IPS-18c (cell line): ENCODE measurements around the gene TRIP4.
"Not testable (repeated sequence)": the region's sequence is repeated elsewhere in the genome, so short reads cannot be mapped to it uniquely, and the experiment has no call there.

Experiments
- H3K4me3 ChIP-seq: 2 replicates; pipeline ENCODE4 v1.7.0; 2013; ENCODE audit warnings: low read depth, mild to moderate bottlenecking, low read length, moderate library complexity; ENCODE audit not compliant: insufficient read depth
- H3K9me3 ChIP-seq: one replicate; pipeline ENCODE4 v1.6.1; 2013; ENCODE audit warnings: mild to moderate bottlenecking, low read length, moderate library complexity; ENCODE audit not compliant: control insufficient read depth, insufficient read depth

TRIP4 gene

DNA sequence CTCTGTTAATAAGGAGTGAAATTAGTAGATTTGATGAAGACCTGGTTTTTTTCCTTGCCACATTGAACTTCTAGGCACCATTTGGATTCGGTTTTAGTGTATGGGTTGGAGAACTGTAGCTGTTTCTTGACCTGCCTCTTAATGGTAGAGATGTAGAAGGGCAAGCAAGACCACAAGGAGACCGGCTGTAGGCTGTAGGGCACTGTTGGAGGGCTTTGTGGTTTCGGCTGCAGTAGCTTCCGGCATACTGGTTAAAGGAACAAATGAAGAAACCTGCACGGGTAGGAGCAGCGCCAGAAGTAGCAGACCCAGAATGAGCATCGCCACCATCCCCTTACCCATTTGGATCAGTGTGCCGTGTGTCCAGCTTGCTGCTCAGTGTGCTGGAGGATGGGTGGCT is 14.3 kb upstream of the TRIP4 start:
- H3K4me3 ChIP-seq: no peak overlapping the region
- no peaks in the 10 kb centered on the region for H3K9me3 ChIP-seq

DNA sequence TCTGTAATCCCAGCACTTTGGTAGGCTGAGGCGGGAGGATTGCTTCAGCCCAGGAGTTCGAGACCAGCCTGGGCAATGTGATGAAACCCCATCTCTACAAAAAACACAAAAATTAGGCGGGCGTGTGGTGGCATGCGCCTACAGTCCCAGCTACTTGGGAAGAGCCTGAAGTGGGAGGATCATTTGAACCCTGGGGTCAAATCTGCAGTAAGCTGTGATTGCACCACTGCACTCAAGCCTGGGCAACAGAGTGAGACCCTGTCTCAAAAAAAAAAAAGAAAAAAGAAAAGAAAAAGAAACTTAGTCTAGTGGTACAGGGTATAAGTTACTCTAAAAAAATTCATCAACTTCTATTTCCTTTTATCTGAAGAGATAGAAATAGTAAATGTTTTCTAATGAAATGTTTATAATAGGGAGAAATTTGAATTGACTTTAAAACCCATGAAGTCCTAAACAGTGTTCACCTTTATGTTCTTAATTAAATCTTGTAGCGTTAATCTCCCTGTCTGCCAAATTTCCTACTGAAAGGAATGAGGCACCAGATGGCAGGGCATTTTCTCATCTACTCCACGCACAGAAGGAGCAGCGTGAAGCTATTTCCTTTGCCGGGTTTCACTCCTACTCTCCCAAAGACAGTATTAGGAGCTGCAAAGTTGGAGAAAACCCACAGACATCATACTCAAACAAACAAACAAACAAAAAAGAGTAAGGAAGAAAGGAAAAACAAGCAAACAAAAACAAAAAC is 8.2 kb upstream of the TRIP4 start:
- H3K9me3 ChIP-seq: no peaks in the 10 kb centered on the region
- H3K4me3 ChIP-seq: no peak overlapping the region; the same call in 1 of the 2 replicates

DNA sequence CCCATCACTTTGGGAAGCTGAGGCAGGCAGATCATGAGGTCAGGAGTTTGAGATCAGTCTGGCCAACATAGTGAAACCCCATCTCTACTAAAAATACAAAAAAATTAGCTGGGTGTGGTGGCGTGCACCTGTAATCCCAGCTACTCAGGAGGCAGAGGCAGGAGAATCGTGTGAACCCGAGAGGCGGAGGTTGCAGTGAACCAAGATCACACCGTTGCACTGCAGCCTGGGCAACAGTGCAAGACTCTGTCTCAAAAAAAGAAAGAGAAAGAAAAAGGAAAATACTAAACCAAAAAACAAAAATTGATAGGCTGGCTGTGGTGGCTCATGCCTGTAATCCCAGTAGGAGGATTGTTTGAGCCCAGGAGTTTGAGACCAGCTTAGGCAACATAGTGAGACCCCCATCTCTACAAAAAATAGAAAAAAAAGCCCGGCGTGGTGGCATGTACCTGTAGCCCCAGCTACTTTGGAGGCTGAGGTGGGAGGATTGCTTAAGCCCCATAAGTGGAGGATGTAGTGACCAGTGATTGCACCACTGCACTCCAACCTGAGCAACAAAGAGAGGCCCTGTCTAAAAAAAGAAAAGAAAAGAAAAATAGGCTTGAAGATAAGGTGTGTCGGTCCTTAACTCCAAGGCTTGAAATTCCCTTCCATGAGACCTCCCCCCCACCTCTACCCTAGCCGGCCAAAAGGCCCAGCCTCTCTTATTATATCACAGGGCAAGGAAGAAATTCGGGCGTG is 7.3 kb upstream of the TRIP4 start:
- H3K9me3 ChIP-seq: not testable (repeated sequence)
- H3K4me3 ChIP-seq: peak overlapping the region; percentile 65

DNA sequence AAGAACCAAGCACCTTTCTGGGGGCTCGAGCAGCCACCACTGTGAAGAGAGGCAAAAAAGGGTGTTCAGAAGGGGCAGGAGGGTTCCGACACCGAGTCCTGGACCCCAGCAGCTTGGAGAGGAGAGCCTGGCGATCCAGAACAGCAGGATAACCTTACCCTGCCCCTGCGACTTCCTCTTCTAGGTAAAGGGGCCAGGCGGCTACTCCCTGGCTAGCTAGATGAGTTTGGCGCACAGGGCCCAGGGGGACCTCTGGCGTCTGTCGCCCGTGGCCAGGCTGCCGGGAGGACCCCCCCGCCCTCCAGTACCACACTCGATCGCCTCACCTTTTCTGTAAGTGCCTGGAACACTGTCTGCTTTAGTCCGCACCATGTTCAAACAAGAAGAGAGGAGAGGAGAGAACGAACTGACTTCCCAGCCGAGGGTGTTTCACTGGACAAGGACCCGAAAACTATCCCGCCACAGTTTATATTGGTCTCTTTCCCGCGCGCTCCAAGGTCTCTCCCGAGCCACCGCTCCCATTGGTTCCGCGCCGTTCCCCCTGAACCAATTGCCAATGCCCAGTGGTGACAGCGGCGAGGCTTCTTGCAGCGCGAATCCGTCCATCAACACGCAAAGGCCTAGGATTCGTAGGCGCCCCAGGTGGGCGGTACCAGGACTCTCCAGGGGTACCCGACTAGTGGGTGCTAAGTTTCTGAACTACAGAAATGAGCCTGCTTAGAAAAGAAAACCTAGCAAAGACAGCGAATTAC is 6.5 kb upstream of the TRIP4 start, which contains the start of gene PCLAF:
PCLAF (minus strand) TSS at position 442 of the 752 bp plus-strand sequence; CDS start at position 372, 70 bp downstream.
- no peaks in the 10 kb centered on the region for H3K9me3 ChIP-seq
- peak within 1 kb of the TSS; percentile 65 for H3K4me3 ChIP-seq

DNA sequence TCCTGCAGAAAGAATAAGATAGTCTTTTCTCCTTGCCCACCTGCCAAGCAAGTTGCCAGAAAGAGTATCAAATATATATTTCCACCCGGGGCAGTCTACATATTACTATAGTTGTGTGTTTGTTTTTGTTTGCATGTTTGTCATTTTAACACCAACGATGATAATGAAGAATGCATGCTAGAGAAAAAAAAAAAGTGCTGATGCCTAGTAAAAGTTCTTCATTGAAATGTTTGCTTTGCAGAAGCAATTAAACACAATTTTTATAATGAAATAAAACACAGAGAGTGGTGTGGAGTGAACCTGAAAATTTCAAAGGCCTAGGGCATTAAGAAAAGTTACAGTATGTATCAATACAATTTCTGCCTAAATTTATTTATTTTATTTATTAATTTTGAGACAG is 3.9 kb upstream of the TRIP4 start:
- no peak overlapping the region for H3K4me3 ChIP-seq
- H3K9me3 ChIP-seq: no peaks in the 10 kb centered on the region

DNA sequence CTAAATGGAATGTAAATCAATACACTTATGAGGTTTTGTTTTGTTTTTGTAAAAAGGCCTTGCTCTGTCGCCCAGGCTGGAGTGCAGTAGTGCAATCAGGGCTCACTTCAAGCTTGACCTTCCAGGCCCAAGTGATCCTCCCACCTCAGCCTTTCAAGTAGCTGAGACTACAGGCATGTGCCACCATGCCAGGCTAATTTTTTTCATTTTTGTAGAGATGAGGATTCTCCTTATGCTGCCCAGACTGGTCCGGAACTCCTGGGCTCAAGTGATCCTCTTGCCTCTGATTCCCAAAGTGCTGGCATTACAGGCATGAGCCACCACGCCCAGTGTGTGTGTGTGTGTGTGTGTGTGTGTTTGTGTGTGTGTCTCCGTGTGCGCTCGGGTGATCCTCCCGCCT is 1.3 kb upstream of the TRIP4 start:
- no peak overlapping the region for H3K4me3 ChIP-seq
- no peaks in the 10 kb centered on the region for H3K9me3 ChIP-seq

DNA sequence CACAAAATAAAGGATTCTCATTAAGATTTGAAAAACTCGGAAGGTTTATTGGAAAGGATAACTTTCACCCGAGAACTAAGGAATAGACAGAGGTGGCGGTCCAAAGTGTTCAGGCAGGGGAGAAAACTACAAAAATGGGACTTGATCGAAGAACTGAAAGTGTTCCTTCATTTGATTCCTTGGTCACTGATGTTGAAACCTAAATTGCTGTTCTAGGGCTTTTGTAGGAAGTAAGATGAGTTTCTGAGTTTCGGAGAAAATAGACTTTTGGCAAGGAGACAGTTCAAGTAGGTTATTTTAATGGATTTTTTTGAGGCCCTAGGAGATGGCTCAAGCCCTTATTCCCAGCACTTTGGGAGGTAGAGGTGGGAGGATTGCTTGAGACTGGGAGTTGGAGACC is 1.4 kb downstream of the TRIP4 start:
- Histone ChIP-seq H3K4me3 (no peak overlapping the region), H3K9me3 (no peaks in the 10 kb centered on the region)

DNA sequence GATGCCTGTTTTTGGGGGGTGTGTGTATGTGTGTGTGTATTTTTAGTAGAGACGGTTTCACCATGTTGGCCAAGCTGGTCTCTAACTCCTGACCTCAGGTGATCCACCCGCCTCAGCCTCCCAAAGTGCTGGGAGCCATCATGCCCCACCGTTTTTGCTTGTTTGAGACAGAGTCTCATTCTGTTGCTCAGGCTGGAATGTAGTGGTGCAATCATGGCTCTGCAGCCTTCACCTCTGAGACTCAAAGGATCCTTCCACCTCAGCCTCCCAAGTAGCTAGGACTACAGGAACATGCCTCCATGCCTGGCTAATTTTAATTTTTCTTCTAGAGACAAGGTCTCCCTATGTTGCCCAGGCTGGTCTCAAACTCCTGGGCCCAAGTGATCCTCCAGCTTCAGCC is 4.8 kb downstream of the TRIP4 start:
- H3K4me3 ChIP-seq, H3K9me3 ChIP-seq: not testable (repeated sequence)

DNA sequence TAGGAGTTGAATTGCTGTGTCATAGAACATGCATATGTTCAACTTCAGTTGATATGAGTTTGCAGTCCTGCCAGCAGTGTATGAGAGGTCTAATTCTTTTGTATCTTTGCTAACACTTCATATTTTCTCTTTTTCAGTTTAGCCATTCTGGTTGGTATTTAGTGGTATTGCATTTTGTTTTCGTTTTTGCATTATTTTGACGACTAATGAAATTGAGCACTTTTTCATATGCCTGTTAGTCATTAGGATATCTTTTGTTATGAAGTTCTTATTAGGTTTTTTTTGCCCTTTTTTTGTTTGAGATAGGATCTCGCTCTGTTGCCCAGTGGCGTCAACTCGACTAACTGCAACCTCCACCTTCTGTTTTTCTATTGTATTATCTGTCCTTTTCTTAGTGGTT is 9.2 kb downstream of the TRIP4 start:
- H3K9me3 ChIP-seq: no peaks in the 10 kb centered on the region
- H3K4me3 ChIP-seq: no peak overlapping the region

DNA sequence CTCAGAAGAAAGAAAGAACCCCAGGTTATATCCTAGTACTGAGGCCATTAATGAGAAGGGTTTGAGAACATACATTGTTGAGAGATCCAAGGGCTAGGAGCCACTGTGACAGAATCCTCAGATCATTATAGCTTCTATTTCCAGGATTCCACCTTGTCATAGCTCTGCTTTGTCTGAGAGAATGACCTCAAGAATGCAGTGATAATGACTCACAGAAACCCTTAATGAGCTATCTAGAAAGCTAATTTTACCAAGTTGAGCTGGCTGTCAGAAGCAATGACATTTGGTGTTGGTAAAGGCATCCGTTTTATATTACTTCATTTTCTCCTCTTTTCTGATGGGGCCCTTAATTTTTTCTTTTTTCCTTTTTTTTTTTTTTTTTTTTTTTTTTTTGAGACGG is 10.9 kb downstream of the TRIP4 start:
- H3K4me3 ChIP-seq: no peak overlapping the region
- H3K9me3 ChIP-seq: no peaks in the 10 kb centered on the region

DNA sequence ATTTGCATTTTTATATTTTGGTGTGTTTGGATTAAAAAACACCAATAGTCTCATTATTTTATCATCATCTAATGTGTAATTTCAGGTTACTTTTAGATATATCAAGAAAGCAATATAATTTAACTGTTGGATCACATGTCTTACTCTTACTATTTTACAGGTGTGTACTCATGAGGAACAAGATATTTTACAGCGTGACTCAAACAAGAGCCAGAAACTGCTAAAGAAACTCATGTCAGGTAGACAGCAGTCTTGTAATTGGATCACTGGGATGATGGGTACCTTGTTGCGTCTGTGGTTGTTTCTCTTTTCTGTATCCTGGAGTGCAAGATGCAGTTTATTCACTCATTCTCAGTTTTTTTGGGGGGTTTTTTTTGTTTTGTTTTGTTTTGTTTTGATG is 12.9 kb downstream of the TRIP4 start:
- no peak overlapping the region for H3K4me3 ChIP-seq

DNA sequence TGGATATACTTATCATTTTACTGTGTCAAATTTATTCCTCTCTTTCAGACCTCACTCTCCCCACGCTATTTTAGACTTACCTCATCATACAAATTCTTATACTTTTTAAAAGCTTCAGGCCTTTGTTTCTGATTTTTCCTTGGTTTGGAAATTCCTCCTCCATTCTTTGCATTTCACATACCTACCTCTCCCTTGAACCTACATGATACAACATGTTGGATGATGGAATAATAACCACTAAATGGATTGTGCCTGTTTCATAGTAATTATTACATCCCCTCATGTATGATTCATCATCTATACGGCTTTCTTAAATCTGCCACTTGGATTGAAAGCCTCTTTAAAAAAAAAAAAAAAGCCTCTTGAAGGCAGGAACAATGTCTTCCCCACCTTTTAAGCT is 24.6 kb downstream of the TRIP4 start:
- no peaks in the 10 kb centered on the region for H3K9me3 ChIP-seq
- no peak overlapping the region for H3K4me3 ChIP-seq

More for the DNA sequence above, 12.9 kb downstream of the TRIP4 start:
- H3K9me3 ChIP-seq: no peaks in the 10 kb centered on the region

DNA sequence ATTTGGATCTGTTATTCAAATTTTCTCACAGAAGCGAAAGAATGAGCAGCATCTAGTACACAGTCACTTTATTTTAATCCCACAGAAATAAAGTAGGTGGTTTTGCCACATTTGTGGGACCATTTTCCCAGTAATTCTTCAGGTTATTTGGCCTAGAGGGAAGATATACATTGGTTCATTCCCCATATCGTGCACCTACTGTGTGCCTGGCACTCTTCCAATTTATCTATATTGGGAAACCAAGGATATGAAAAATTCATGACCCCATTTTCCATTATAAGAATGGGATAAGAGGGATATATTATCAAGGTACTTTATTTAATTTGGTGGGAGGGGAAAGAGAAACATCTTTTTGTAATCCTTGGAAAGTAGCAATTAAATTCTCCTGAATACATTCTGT is 35.1 kb downstream of the TRIP4 start:
- Histone ChIP-seq H3K4me3 (no peak overlapping the region), H3K9me3 (no peaks in the 10 kb centered on the region)

DNA sequence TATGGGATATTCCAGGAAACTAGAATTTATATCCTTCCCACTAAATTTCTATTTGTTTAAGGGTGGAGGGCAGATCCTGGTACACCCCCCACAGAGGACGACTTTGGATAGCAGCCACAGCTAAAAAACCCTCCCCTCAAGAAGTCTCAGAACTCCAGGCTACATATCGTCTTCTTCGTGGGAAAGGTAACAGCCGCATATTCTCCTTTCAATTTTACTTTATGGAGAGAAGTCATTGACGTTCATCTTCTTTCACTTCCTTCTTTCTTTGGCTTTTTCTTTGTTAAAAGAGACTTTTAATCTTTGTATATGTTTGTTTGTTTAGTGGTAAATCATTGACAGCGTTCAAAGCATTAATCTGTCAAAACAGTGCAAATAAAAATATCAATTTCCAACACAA is 36.3 kb downstream of the TRIP4 start:
- Histone ChIP-seq H3K4me3 (no peak overlapping the region), H3K9me3 (no peaks in the 10 kb centered on the region)

DNA sequence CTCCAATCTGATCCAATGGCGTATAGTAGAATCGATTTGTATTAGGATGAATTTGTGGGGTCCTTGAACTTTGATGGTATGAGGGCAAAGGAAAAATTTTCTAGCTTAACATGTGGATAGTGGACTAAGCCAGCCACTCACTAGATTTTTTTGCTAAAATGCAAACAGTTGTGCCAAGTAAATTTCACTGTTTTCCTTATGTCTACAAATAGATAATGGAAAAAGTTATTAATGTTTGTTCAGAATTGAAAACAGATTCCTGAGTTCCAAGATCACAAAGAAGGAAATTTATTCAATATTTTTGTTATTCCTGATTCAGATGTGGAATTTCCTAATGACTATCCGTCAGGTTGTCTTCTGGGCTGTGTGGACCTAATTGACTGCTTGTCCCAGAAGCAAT is 37.6 kb downstream of the TRIP4 start:
- Histone ChIP-seq H3K9me3 (no peaks in the 10 kb centered on the region), H3K4me3 (no peak overlapping the region)

DNA sequence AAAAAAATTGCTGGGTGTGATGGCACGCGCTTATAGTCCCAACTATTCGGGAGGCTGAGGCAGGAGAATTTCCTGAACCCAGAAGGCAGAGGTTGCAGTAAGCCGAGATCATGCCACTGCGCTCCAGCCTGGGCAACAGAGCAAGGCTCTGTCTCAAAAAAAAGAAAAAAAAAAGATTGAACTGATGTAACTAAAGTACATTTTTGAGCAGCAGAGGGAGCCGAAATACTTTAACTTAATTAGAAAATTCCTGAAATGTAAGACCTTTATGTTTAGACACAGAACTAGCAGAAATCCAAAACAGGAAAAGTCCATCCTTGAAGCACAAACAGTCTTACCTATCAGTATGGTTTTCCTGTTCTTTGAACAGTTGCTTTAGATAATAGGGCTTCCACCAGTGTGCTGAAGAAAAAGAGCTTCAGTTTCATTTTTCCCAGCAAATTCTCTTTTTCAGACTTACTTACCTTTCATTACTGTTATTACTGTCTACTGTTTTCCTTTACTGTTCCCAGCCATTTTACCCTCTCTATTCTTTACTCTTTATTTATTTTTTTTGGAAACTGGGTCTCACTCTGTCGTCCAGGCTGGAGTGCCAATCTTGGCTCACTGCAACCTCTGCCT is 39.3 kb downstream of the TRIP4 start:
- Histone ChIP-seq H3K4me3 (no peak overlapping the region), H3K9me3 (no peaks in the 10 kb centered on the region)

DNA sequence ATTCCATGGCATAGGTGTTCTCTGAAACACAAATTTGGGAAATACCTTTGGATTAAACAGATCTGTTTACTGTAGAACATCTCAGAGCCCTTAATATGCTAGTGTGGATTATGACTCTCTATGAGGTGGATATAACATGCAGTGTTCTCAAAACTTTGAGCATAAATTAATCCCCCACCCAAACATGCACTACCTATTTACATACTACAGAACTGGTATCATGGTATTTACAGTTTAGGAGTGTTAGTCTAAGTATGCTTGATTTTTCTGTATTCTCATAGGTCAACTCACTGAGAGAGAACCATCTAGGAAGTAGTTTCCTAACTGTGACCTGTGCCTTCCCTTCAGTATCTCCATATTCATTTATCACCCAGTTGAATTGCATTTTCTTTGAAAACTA is 41.8 kb downstream of the TRIP4 start:
- no peaks in the 10 kb centered on the region for H3K9me3 ChIP-seq
- no peak overlapping the region for H3K4me3 ChIP-seq
